HG02973 (cell line): ENCODE data around the gene BEND5.

ENCODE experiments used
- ATAC-seq: cut with Tn5 transposase; IDR thresholded peaks from one replicate; pipeline ENCODE4 v1.9.1; 2021; ENCODE audit warnings: moderate library complexity; ENCODE audit not compliant: unreplicated experiment

Gene BEND5

GRCh38 chr1:48681476-48682305 is 95.0 kb downstream of the BEND5 start:
- no peak for ATAC-seq

- no peak for ATAC-seq
Observed at GRCh38 chr1:48680411-48681035, 96.2 kb downstream of the BEND5 start.

DNA sequence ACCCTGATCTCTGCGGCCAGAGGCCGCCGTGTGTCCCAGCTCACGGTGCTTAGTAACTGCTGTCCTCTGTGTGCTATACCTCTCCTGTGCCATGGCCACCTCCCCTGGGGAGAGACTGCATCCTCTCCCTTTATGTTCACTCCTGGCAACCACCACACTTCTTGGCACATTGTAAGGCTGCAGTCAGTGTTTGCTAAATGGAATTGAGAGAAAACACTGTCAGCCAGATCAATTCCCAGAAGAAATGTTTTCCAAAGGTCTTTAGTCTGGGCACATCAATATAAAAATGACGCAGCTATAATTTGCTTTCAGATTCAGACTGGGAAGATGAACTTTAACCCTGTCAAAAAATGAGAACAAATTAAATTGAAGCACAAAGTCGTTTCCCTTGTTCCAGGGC is 96.8 kb downstream of the BEND5 start:
- no peak for ATAC-seq

DNA sequence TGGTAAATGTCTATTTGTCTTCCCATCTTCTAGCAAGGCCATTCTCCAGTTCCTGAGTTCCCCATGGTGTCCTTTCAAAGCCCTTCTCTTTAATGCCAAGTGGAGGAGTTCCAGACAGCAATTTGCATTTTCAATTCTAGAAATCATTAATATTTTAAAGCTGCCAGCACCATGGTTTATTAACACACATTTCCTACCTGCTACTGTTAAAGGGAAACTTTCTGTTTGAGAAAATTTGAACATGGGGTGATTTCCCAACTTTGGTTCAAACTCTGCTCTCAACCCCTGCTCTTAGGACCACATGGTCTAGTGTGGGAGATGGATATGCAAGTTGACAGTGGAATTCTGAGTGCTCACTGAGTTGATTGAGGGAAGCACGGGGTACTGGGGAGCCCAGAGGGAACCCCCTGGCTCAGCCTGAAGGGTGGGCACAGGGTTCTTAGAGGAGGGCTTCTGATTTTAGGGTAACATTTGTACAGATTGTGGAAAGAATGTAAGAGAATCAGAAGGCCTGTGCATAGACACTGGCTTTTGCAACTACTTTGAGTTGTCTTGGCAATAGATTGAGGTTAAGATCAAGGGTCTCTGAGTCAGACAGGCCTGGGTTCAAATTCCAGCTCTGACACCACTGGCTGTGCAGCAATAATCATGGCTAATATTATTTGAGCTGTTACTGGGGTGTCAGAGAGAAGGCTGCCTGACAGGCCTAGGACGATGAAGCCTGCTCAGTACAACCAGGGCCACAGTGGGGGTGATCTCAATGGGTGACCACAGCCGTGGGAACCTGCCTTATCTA is 97.8 kb downstream of the BEND5 start:
- ATAC-seq = peak; percentile 51
